K562 (cell line): ENCODE measurements around the gene SLC7A10. TPM values are rescaled to one million over a fixed set of nuclear protein-coding genes. Genes with fewer than 3 reads are reported as not detected.

Source experiments
- ATAC-seq: fragments of 200-7000 bp; cut with Tn5 transposase; 3 replicates; pipeline ENCODE4 v1.9.1; 2020; ENCODE audit warnings: moderate library complexity
- BruUV-seq: library from RNA; stranded (reverse); fragments of 400-500 nt; replicated peaks from 2 replicates; lab custom pipeline; 2021; lab: Mats Ljungman, UMichigan
- CTCF ChIA-PET: fragments of 300-600 bp; formaldehyde crosslinking; extraction: SDS; loops from one replicate; lab custom pipeline; 2021; ENCODE audit warnings: low intra/inter-chr PET ratio; lab: Yijun Ruan, JAX
- POLR2A ChIA-PET: fragments of 300-600, 350-650 bp; sonication (Branson Sonifier 250); formaldehyde crosslinking; extraction: SDS; loops from one replicate; lab custom pipeline; 2021; ENCODE audit warnings: antibody characterized with exemption, inconsistent platforms; lab: Yijun Ruan, JAX
- DNase-seq, 4 experiments: peaks; one replicate each; pipeline versions ENCODE4 v3.0.0 to v3.0.0-alpha.2; 2011 to 2018; ENCODE audit warnings: low spot score in 3 of 4, mixed read lengths in 3 of 4; ENCODE audit errors: extremely low read depth in 1 of 4
- FAIRE-seq: peaks from 2 replicates; lab custom pipeline; 2011; peaks lifted over from hg19 to GRCh38; lab: Jason Lieb, UNC
- H2AFZ ChIP-seq: 2 replicates; pipeline ENCODE4 v1.6.0; 2011; ENCODE audit warnings: low read depth, low read length, control low read depth, inconsistent platforms
- H3K27ac ChIP-seq: fragments of 200-600 bp; 3 replicates; pipeline ENCODE4 v1.8.0; 2011; ENCODE audit warnings: low read depth, mild to moderate bottlenecking, control low read depth, inconsistent platforms, low read length, moderate library complexity, mixed read lengths; ENCODE audit errors: extremely low read depth
- H3K27me3 ChIP-seq, 2 experiments: fragments of 300-600 bp in 1 of 2; 2 replicates in 1 of 2; 3 replicates in 1 of 2; pipeline versions ENCODE4 v1.6.0 to v1.8.0; 2011; ENCODE audit warnings: inconsistent platforms in 2 of 2, low read length in 2 of 2, mild to moderate bottlenecking in 1 of 2, mixed read lengths in 1 of 2, moderate library complexity in 1 of 2; ENCODE audit not compliant: control insufficient read depth in 2 of 2, insufficient read depth in 2 of 2
- H3K36me3 ChIP-seq: fragments of 300-600 bp; 3 replicates; pipeline ENCODE4 v1.8.0; 2011; ENCODE audit warnings: mild to moderate bottlenecking, low read length, inconsistent platforms; ENCODE audit not compliant: control insufficient read depth, insufficient read depth
- H3K4me1 ChIP-seq, 2 experiments: fragments of 200-600 bp in 1 of 2; replicated peaks in 1 of 2; 2 replicates in 1 of 2; 3 replicates in 1 of 2; pipeline versions ENCODE4 v1.5.1 to v1.8.0; 2011; ENCODE audit warnings: inconsistent platforms in 2 of 2, low read length in 2 of 2, mild to moderate bottlenecking in 1 of 2, mixed read lengths in 1 of 2, moderate library complexity in 1 of 2; ENCODE audit not compliant: control insufficient read depth in 2 of 2, insufficient read depth in 2 of 2
- H3K4me2 ChIP-seq: 2 replicates; pipeline ENCODE4 v1.6.1; 2011; ENCODE audit warnings: low read length, control low read depth, inconsistent platforms, mixed read lengths; ENCODE audit not compliant: insufficient read depth
- H3K4me3 ChIP-seq: fragments of 200-600 bp; sonication (generic), shearing (Covaris generic); 2 replicates; pipeline ENCODE4 v1.5.1; 2016; ENCODE audit warnings: control low read depth, inconsistent platforms
- H3K79me2 ChIP-seq: fragments of 200-600 bp; 3 replicates; pipeline ENCODE4 v1.8.0; 2011; ENCODE audit warnings: low read length, inconsistent platforms; ENCODE audit not compliant: control insufficient read depth, insufficient read depth
- H3K9ac ChIP-seq, 2 experiments: 2 replicates each; pipeline versions ENCODE4 v1.6.0 to v1.6.1; 2011; ENCODE audit warnings: low read depth in 2 of 2, low read length in 2 of 2, control low read depth in 1 of 2, inconsistent platforms in 1 of 2, mild to moderate bottlenecking in 1 of 2, mixed read lengths in 1 of 2; ENCODE audit not compliant: insufficient read depth in 1 of 2
- H3K9me1 ChIP-seq: one replicate; pipeline ENCODE4 v1.6.0; 2011; ENCODE audit warnings: inconsistent platforms, mild to moderate bottlenecking, low read length, moderate library complexity; ENCODE audit not compliant: control insufficient read depth, insufficient read depth
- H3K9me3 ChIP-seq: replicated peaks from 2 replicates; pipeline ENCODE4 v1.5.1; 2011; ENCODE audit warnings: low read depth, low read length, inconsistent platforms; ENCODE audit not compliant: control insufficient read depth, insufficient read depth
- H4K20me1 ChIP-seq: replicated peaks from 2 replicates; pipeline ENCODE4 v1.6.1; 2011; ENCODE audit warnings: low read length, inconsistent platforms, mixed read lengths; ENCODE audit not compliant: control insufficient read depth, insufficient read depth
- CBX1 ChIP-seq: sonication (generic); IDR thresholded peaks from 2 replicates; pipeline ENCODE4 v1.6.1; 2016; ENCODE audit warnings: antibody characterized with exemption, low read depth, mild to moderate bottlenecking
- CHD2 ChIP-seq: IDR thresholded peaks from 2 replicates; pipeline ENCODE4 v1.6.1; 2011; ENCODE audit warnings: low read depth, low read length
- E2F5 ChIP-seq: sonication (generic); formaldehyde crosslinking; IDR thresholded peaks from 2 replicates; pipeline ENCODE4 v1.8.0; 2022; ENCODE audit warnings: mild to moderate bottlenecking, missing genetic modification reagents
- FUS ChIP-seq: fragments of 200-400 bp; formaldehyde crosslinking; optimal IDR thresholded peaks from 2 replicates; pipeline ENCODE3; 2017; ENCODE audit warnings: low read depth, low read length
- MEIS2 ChIP-seq: fragments of 450-650 bp; IDR thresholded peaks from 2 replicates; pipeline ENCODE4 v1.6.1; 2014; ENCODE audit warnings: mild to moderate bottlenecking; ENCODE audit not compliant: partially characterized antibody
- NELFE ChIP-seq: IDR thresholded peaks from 2 replicates; pipeline ENCODE4 v1.6.1; 2011; ENCODE audit warnings: mild to moderate bottlenecking; ENCODE audit not compliant: insufficient read depth, insufficient read length
- NFIX ChIP-seq: fragments of 250-450 bp; sonication (Bioruptor Pico); IDR thresholded peaks from 2 replicates; pipeline ENCODE4 v1.4.0; 2020; ENCODE audit warnings: low read depth, mild to moderate bottlenecking, moderate library complexity
- RBBP5 ChIP-seq: fragments of 200-600 bp; sonication (generic); IDR thresholded peaks from 2 replicates; pipeline ENCODE4 v1.6.1; 2012; ENCODE audit warnings: borderline replicate concordance, mild to moderate bottlenecking, low read length, control low read depth, inconsistent platforms; ENCODE audit not compliant: insufficient read depth, poor library complexity, severe bottlenecking
- SETDB1 ChIP-seq: IDR thresholded peaks from one replicate; pipeline ENCODE4 v1.6.1; 2012; ENCODE audit warnings: low read length, control low read depth, inconsistent platforms
- STAT6 ChIP-seq: sonication (generic); formaldehyde crosslinking; IDR thresholded peaks from 2 replicates; pipeline ENCODE4 v1.8.1; 2023; ENCODE audit warnings: mild to moderate bottlenecking, missing genetic modification reagents
- TCF7 ChIP-seq: sonication (generic); IDR thresholded peaks from 2 replicates; pipeline ENCODE4 v1.6.1; 2016; ENCODE audit warnings: antibody characterized with exemption, borderline replicate concordance
- TRIM25 ChIP-seq: fragments of 450-650 bp; IDR thresholded peaks from 2 replicates; pipeline ENCODE4 v1.7.0; 2016; ENCODE audit warnings: borderline replicate concordance
- ZNF3 ChIP-seq: fragments of 250-450 bp; sonication (Bioruptor Pico); IDR thresholded peaks from 2 replicates; pipeline ENCODE4 v1.5.0; 2021; ENCODE audit warnings: mild to moderate bottlenecking, moderate library complexity
- WGBS: fragments of 100-300 bp; shearing (Covaris generic); methylation state at CpG from one replicate; pipeline ENCODE4 v1.1.6; 2016; ENCODE audit warnings: low coverage, mixed read lengths; ENCODE audit not compliant: insufficient coverage; ENCODE audit errors: missing lambda C conversion rate; 5-methylcytosine and 5-hydroxymethylcytosine counted together
- in situ Hi-C: fragments of 300-500 bp; cut with MboI; formaldehyde crosslinking; loops from 4 replicates; pipeline ENCODE4 v1.15.0; 2018; ENCODE audit warnings: inconsistent platforms, mixed read lengths
- intact Hi-C: fragments of 100-400 bp; cut with micrococcal nuclease; formaldehyde crosslinking; loops from 2 replicates; pipeline ENCODE4 v1.14.2; 2022
- polyA plus RNA-seq, 8 experiments: library from polyadenylated mRNA; depleted of rRNA in 4 of 8; stranded (reverse) in 5 of 8; unstranded in 3 of 8; fragments of >200 nt; fragmentation: Nextera tagmentation in 2 of 8; fragmentation: Illumina TruSeq in 1 of 8; extraction: Ambion mirVana in 2 of 8; extraction: Trizol in 1 of 8; gene quantifications; 2 replicates each; pipeline versions ENCODE4 v1.2.1 to v1.2.3, GENCODE V29; 2011 to 2014; ENCODE audit warnings: inconsistent platforms in 1 of 8, missing spikeins in 1 of 8
- total RNA-seq, 7 experiments: library from RNA; depleted of rRNA in 6 of 7; stranded (reverse); fragments of >200 nt in 6 of 7; fragmentation: Illumina TruSeq in 2 of 7; extraction: Trizol in 2 of 7; gene quantifications; 2 replicates each; pipeline versions ENCODE4 v1.2.1 to v1.2.3, GENCODE V29; 2011 to 2021; ENCODE audit warnings: low replicate concordance in 1 of 7

Gene SLC7A10
- total and polyA plus RNA-seq, 9 of the 15 experiments (the other 6 are each of a cell fraction or from before 2014, with no cell fraction given) = 0.07 TPM; not detected in 8

GRCh38 chr19:33225458-33225926 is at the start of gene SLC7A10 (continued):
- TF ChIP-seq E2F5 (CRISPR knock-in tag) = no peak
- no peak for TF ChIP-seq CHD2
- no peak for TF ChIP-seq MEIS2
- no peak for TF ChIP-seq CBX1

- intact Hi-C loops (no loop called here), in situ Hi-C loops (no loop called here)
- peaks cover 6 to 67% of the 10 kb centered on the region in 2 experiments; a peak in 4 of 5 replicates for H3K27me3 ChIP-seq
- H4K20me1 ChIP-seq = 0 out of 2 replicates have a peak, but pooled peaks cover 3% of the 10 kb centered on the region
- H3K79me2 ChIP-seq = no peaks in the 10 kb centered on the region
- 2% methylated on average over 15 of the region's 17 CpGs for WGBS
- ATAC-seq (no peak; the same call in 2 of the 3 replicates), DNase-seq (no peak), FAIRE-seq (no peak)
- H3K4me2 ChIP-seq = no peak overlapping the region
- H3K9me1 ChIP-seq = no peaks in the 10 kb centered on the region
- H3K36me3 ChIP-seq = no peaks in the 10 kb centered on the region
- no peak overlapping the region for H3K27ac ChIP-seq
- TF ChIP-seq FUS = no peak
- TF ChIP-seq RBBP5 = no peak
- TF ChIP-seq NFIX = no peak
- no peak for TF ChIP-seq ZNF3 (CRISPR knock-in tag)
- no peak for TF ChIP-seq TRIM25
- TF ChIP-seq NELFE = no peak
- no peak for TF ChIP-seq TCF7
- TF ChIP-seq SETDB1 = no peak
- TF ChIP-seq STAT6 (CRISPR knock-in tag) = no peak
- CTCF ChIA-PET = no interaction called here
- peaks cover 0 to 15% of the 10 kb centered on the region in 2 experiments; a peak in 3 of 5 replicates for H3K4me1 ChIP-seq
- BruUV-seq = no TSS peak
- no peak overlapping the region for H2AFZ ChIP-seq
- H3K9ac ChIP-seq = no peak overlapping the region
- POLR2A ChIA-PET = interaction anchor here (0.6 to 1.4 kb wide), 5 partner anchors 9 to 98 kb away, joined by 3 to 4 read pairs (median 3); no protein-coding TSS in a partner anchor
- no peaks in the 10 kb centered on the region; the same call in 1 of the 2 replicates for H3K9me3 ChIP-seq
- H3K4me3 ChIP-seq = no peak overlapping the region
These were observed 49.3 kb upstream of the SLC7A10 start for GRCh38 chr19:33274663-33275558.
